RKO (cell line): ENCODE measurements around the gene MYADM.

Experiments
- DNase-seq: peaks from one replicate; pipeline ENCODE4 v3.0.0-alpha.2; 2016; ENCODE audit warnings: low spot score

The MYADM gene

GRCh38 chr19:53915000-53915399 is 47.3 kb downstream of the MYADM start:
- DNase-seq = no peak

DNA sequence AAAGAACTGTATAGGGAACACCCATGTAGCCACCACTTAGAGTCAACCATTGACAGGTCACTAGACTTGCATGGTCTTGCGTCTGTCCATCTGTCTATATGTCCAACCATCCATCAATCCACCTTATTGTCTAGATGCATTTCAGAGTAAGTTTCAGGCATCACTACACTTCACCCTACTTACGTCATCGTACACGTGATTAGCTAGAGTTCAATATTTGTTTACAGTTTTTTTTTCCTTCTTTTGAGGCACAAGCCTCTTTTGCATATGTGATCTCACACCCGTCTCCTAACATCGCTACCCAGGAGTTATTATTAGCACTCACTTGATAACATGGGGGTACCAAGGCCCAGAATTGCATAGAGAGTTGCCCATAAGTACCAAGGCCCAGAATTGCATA is 48.3 kb downstream of the MYADM start:
- no peak for DNase-seq

GRCh38 chr19:53917356-53917755 is 49.7 kb downstream of the MYADM start:
- DNase-seq = no peak
